ENCODE data around the gene ERBB2.

DNA sequence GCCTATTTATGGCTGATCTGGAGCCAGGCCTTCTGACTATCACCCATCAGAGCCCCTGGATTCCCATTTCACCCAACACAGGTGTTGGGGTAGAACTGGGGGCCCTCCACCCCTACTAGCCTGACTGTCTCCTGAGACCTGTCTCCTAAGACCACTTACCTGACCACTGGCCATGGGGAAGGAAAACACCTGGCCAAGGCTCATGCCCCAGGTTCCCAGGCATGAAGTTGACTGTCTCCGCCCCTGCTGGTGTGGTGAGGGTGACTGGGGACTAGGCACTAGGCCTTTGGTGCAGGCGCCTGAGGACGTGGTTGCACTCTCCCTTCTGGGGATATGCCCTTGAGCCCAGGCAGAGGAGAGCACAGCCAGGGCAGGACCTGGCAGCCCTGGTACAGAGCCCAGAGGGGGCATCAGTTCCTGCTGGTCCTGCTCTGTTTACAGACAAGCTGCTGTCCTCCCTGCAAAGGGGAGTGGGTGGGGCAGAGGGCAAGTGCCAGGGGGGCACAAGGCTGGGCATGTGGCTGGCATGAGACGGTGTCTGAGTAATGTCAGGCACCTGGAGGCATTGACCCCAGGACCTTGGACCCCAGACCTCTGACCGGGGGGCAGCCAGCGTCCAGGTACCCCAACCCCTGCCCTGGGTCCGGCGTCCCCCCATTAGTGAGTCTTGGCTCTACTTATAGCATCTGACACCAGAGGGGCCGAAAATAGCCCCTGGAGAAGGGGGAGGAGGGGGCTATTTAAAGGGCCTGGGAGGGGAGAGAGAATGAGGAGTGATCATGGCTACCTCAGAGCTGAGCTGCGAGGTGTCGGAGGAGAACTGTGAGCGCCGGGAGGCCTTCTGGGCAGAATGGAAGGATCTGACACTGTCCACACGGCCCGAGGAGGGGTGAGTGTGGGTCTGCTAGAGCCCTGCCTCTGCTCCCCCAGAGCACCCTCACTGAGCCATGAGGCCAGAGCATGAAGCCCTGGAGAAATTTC, 35.0 kb upstream of the ERBB2 start, which contains the start of gene TCAP:
- TF ChIP-seq FOS (IDR thresholded peaks at IDR 0.05; ENCODE audit: low read depth, low read length) (no peak), CTCF (conservative IDR thresholded peaks at IDR 0.05; ENCODE audit: low read depth, low read length) (no peak), RCOR1 (IDR thresholded peaks at IDR 0.05; ENCODE audit: insufficient replicate concordance, low read length) (no peak)

All from IMR-90 (cell line).